ENCODE results near the gene PROCR.
A peak's percentile ranks its signal among the peaks of the same experiment; 100 is the strongest.
"Not testable (repeated sequence)": the region's sequence is repeated elsewhere in the genome, so short reads cannot be mapped to it uniquely, and the experiment has no call there.

Gene PROCR

DNA sequence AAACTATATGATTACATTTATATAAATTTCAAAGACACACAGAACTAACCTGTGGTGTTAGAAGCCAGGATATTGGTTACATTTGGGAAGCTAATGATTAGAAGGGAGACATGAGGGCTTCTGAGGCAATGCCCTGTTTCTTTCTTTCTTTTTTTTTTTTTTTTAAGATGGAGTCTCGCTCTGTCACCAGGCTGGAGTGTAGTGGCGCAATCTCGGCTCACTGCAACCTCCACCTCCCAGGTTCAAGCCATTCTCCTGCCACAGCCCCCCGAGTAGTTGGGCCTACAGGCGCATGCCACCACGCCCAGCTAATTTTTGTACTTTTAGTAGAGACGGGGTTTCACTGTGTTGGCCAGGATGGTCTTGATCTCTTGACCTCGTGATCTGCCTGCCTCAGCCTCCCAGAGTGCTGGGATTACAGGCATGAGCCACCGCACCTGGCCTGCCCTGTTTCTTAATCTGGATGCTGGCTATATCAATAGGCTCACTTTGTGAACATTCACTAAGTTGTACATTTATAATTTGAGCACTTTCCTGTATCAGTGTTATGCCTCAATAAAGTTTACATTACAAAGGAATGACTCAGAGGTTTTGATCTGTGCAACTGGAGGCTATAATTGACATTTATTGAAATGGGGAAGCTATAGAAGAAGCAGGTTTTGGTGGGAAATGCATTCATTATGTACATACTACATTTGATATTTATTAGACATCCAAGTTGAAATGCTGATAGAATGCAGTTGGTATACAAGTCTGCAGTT lies 21.3 kb downstream of the PROCR start:
- not testable (repeated sequence) for DNase-seq

DNA sequence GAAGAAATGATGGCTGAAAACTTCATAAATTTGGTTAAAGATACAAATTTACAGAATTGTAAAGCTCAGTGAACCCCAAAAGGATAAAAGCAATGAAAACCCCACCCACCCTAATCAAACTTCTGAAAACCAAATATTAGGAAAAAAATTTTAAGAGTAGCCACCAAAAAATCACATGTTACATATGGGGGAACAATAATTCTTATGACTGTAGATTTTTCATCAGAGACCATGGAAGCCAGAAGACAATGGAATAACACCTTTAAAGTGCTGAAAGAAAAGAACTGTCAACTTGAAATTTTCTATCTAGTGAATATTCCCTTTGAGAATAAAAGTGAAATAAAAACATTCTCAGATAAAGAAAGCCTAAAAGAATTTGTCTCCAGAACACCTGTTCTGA lies 24.4 kb downstream of the PROCR start:
- DNase-seq = no peak

DNA sequence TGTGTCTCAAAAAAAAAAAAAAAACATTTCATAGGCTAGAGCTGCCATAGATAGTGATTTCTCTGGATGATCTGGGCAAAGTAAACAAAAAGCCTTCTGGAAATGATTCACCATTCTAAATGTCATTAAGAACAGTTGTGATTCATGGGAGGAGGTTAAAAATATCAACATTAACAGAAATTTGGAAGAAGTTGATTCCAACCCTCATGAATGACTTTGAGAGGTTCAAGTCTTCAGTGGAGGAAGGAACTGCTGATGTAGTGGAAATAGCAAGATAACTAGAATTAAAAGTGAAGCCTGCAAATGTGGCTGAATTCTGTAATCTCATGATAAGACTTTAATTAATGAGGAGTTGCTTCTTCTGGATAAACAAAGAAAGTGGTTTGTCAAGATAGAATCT lies 27.9 kb downstream of the PROCR start:
- DNase-seq = no peak

DNA sequence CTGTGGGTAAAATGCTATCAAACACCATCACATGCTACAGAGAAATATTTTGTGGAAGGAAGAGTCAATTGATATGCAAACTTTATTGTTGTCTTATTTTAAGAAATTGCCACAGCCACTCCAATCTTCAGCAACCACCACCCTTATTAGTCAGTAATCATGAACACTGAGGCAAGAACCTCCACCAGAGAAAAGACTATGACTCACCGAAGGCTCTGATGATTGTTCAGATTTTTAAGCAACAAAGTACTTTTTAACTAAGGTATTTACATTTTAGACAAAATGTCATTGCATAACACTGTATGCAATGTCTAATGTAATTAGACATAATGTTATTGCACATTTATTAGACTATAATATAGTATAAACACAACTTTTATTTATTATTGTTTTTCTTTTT lies 28.4 kb downstream of the PROCR start:
- no peak for DNase-seq

DNA sequence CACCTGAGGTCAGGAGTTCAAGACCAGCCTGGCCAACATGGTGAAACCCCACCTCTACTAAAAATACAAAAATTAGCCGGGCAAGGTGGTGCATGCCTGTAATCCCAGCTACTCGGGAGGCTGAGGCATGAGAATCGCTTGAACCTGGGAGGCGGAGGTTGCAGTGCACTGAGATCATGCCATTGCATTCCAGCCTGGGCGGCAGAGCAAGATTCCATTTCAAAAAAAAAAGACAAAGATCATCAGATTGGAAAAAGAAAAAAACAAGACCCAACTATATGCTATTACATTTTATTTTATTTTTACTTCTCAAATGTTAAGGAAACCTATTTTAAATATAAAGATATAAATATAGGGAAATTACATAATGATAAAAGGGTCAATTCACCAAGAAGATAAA lies 29.6 kb downstream of the PROCR start:
- DNase-seq = not testable (repeated sequence)

DNA sequence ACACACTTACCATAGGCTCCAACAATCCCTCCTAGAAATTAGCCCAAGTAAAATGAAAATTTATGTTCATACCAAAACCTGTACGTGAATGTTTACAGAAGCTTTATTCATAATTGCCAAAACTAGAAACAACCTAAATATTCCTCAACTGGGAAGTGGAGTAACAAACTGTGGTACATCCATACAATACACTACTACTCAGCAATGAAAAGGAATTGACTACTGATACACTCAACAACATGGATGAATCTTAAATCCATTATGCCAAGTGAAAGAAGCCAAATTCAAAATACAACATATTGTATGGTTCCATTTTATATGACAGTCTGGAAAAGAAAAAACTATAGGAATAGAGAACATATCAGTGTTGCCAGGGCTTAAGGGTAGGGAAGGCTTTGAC lies 34.9 kb downstream of the PROCR start:
- DNase-seq = no peak

DNA sequence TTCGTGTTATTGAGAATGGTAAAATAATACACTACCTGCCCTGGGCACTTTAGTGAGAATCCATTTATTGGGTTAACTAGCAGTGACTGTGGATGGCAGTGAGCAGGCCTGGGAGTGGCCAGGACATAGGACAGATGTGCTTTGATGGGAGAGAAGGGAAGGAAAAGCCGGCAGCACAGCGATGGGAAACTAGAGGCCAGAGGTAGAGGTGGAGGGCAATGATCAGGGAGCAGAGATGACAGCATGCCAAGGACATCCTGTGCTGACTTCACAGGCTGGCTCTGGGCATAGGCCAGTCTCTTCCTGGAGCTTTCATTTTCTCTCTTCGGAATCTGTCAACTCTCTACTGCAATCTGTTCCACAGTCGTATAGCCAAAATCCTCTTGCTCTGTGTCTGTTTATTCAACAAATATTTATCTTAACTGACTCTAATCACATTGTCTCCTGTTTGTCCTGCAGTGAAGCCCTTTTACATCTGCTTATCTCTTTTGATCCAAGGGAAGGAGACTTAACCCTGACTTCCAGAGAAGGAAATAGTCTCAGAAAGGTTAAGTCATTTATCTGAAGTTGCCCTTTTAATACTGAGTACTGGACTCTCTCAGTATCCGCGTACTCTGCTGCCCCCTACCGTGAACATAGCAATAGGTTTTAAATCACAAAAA lies 36.2 kb downstream of the PROCR start:
- peak; percentile 85 for DNase-seq

DNA sequence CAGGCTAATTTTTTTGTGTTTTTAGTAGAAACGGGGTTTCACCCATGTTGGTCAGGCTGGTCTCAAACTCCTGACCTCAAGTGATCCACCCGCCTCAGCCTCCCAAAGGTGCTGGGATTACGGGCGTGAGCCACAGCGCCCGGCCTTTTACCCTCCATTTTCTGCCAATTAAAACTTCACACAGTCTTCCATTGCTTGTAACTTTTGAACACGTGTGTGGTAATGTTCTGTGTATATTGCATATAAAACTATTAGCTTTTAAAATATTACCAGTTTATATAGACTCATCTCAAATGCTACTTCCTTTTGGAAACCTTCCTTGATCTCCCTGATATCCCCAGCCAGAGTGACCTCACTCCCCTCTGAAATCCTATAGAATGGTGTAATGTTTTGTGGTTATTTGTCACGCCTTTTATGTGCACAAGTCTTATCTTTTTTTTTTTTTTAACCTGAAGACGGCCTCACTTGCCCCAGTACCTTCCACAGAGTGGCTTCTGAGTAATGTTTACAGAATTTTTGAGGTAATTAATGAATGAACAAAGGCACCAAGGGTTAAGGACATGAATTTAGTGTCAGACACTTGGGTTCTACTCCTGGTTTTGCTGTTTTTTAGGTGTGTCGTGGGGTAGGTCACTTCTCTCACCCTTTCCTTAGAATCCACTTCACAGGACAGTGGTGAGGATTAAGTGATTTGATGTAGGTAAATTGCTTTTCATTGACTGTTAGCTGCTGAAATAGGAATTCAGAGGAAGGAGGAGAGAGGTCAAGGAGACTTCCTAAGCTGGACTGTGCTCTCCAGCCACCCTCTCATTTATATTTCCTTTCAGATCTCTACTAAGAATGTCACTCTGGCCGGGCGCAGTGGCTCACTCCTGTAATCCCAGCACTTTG lies 43.4 kb downstream of the PROCR start:
- DNase-seq = no peak

DNA sequence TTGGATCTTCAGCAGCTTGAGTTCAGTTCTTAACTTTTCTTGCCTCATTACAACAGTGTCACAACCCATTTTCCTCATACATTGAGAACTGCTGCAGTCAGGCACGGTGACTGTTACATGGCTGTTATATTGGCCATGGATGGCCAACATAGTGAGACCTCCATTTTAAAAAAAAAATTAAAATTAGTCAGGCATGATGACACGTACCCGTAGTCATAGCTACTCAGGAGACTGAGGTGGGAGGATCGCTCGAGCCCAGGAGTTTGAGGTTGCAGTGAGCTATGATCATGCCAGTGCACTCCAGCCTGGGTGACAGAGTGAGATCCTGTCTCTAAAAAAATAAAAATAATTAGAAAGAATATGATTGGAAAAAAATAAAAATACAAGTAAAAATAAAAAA lies 44.7 kb downstream of the PROCR start:
- DNase-seq = no peak

DNA sequence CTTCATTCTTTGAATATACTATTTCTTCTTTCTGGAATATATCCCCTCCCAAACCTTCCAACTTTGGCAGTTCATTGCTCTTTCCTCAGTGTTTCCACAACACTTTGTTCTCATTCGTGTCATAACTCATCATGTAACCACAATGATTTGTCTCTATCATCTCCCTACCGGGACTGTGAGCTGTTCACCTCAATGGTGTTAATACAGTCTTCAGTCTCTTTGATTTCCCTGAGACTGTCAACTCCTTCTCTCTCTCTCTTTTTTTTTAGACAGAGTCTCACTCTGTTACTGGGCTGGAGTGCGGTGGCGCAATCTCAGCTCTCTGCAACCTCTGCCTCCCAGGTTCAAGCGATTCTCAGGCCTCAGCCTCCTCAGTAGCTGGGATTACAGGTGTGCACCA lies 52.1 kb downstream of the PROCR start:
- DNase-seq = no peak

DNA sequence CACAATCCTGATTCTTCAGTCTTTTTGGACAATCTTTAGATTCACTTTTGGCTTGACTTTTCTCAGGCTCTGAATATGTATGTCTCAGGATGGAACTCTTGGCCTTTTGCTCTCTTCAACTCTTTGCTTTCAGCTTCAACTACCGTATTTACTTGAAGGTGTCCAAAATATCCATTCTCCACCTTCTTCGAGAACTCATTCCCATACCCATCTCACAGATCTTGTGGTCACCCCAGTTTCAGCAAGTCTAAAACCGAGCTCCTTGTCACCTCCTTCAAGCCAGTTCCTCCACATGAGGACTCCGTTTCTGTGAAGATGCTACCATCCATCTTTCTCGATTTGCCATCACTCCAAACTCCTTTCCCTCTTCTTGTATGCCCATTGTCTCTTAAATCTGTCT lies 52.7 kb downstream of the PROCR start:
- no peak for DNase-seq

DNA sequence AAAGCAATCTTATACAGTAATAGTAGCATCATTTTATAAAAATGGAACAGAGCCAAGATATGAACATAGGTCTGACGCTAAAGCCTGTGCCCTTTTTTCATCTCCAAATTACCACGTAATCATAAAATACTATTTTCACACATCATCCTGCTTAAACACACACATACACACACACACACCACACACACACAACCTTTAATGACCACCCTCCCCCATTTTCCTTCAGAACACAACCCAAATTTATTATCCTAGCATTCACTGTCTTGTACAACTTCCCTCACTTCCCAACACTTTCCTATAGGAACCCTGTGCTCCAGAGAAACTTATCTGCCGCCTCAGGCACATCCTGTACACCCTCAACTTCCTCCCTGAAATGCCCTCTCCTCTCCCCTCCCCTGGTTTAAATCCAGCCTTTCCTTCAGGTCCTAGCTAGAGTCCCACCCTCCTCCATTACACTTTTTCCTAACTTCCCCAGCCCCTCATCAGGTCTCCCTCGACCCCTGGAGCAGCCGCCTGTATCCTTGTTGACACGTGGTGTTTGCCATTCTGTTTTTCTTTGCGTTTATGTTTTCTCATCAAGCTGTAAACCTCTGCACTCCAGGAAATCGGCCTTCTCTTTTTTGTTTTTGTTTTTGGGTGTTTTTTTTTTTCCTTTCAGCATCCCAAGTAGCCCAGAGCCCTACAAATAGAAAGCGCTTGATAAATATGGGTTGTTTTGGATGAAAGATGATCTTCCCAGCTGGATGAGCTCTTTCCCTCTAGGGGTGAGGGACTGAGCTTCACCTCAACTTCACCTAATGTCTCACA lies 53.6 kb downstream of the PROCR start:
- DNase-seq = no peak

DNA sequence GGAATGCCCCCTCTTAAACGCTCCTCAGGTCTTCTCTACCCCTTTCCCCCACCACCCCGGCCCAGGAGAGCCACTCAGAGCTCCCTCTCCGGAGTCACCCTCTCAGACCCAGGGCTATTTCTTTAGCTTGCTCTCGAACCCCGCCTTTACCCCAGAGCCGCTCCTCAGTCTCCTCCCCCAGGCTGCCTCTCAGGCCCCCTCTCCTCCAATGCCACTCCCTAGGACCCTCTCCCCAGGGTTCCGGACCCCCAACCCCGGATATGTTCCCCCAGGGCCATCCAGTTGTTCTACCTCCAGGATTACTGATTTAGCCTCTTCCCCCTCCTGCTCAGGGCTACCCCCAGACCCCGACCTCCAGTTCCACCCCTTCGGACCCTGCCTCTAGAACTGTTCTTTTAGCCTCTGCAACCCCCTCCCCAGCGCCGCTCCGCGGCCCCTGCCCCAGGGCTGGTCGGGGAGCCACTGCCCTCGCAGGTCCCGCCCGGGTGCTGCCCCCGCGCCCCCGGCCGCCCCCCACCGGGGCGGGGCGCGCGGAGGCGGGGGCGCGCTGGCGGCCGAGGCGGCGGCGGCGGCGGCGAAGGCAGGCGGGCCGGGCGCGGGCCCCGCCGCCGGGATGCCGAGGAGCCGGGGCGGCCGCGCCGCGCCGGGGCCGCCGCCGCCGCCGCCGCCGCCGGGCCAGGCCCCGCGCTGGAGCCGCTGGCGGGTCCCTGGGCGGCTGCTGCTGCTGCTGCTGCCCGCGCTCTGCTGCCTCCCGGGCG lies 54.4 kb downstream of the PROCR start, which contains the start of gene MMP24:
TSS of gene MMP24 (plus strand) at position 565 of the 758 bp plus-strand sequence. CDS start at position 614, 49 bp downstream.
- DNase-seq = no peak
